HG03342 (cell line): Measurements from ENCODE around the gene PCOLCE2.

ENCODE experiments used
- ATAC-seq: cut with Tn5 transposase; IDR thresholded peaks from one replicate; pipeline ENCODE4 v1.9.1; 2021; ENCODE audit warnings: mild to moderate bottlenecking, moderate library complexity; ENCODE audit not compliant: unreplicated experiment

The PCOLCE2 gene

DNA sequence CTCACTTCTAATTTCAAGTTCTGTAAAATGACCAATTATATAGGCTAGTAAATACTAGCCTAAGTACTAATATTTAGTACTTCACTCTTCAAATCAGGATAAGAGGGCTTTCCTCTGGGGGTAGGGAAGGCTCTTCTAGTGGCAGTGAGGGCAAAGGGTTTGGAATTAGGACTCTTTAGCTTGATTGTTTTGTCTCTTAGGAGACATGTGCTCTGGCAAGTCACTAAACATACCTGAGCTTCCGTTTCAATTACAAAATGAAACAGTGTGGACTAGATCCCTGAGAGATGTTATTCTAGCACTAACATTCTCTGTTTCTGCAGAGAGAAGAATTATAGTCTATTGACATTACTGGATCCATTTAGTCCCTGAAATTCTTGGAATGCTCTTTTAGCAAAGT is 71.5 kb downstream of the PCOLCE2 start:
- no peak for ATAC-seq

DNA sequence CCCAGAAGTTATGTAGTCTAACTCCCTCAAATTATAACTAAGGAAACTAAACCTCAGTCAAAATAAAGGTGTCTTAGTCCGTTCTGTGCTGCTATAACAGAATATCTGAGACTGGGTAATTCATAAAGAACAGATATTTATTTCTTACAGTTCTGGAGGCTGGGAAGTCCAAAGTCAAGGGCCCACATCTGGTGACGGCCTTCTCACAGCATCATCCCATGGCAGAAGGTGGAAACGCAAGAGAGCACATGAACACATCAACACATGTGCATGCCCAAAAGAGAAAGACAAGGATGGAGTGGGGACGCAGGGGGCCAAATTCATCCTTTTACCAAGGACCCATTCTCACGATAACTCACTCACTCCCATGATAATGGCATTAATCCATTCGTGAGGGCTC is 73.1 kb downstream of the PCOLCE2 start:
- no peak for ATAC-seq

DNA sequence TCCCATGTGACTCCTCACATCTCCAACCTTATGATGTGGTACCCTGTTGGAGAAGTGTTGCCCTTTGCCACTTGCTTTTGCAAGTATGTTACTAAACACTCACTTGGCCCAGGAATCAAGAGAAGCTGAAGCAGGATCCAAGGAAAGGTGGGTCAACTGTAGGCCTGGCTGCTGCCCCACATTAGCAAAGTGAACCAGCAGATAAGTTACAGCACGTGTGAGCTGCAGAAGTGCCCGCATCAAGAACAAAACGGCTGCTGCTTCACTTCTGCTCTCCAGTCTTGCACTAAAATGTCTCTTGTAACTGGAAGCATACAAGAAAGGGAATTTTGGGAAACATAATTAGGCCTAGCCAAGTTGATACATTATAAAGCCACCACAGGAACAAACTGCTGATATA is 79.6 kb downstream of the PCOLCE2 start:
- ATAC-seq = no peak

DNA sequence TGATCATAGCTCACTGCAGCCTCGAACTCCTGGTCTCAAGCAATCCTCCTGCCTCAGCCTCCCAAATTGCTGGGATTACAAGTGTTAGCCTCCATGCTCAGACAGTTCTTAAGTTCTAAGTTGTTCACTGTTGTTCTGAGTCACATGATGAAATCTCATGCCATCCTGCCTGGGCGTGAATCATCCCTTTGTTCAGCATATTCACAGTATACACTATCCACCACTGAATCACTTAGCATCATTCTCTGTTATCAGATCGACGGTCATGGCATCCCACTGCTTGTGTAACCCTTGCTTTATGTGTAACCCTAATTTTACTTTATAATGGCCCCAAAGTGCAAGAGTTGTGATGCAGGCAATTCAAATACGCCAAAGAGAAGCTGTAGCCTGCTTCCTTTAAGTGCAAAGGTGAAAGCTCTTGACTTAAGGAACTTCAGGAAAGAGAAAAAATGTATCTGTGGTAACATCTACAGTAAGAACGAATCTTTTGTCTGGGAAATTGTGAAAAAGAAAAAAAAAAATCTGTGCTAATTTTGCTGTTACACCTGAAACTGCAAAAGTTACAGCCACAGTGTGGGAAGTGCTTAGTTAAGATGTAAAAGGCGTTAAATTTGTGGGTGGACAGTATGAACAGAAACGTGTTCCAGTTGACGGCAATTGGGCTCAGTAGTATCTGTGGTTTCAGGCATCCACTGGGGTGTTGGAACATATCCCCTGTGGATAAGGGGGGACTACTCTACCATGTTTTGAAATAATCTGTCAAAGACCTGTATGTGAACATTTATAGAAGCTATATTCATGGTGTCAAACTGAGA is 80.6 kb downstream of the PCOLCE2 start:
- ATAC-seq = no peak

DNA sequence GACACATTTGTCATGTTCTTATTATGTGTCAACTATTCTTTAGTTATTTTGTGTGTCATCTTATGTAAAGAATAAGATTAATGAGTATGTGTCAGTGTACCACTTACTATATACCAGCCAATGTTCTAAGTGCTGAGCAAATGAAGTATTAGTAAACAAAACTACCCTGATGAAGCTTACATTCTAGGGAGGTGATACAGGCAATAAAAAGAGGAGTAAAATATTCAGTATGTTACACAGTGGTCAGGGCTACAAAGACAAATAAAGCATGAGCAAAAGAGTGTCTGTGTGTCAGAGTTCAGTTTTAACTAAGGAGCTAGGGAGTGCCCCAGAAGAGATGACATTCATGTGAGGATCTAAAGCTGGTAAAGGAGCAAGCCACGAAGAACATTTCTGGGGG is 86.0 kb downstream of the PCOLCE2 start:
- no peak for ATAC-seq

DNA sequence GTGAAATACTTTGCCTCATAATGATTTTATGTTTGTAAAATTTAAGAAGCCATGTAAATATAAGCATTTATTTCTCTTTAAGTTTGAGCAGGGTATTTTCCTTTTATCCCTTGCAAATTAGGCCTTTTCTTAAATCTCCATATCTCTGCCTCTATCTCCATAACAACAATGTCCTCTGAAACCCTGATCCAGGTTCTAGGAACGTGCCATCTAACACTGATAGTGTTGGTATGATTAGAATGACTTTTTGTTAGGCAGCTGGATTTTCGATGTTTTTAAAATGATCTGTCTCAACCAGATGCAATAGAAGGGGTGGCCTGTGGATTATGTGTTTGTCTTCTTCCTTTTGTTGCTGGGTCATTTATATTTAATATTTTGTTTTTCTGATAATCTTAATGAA is 87.1 kb downstream of the PCOLCE2 start:
- no peak for ATAC-seq

DNA sequence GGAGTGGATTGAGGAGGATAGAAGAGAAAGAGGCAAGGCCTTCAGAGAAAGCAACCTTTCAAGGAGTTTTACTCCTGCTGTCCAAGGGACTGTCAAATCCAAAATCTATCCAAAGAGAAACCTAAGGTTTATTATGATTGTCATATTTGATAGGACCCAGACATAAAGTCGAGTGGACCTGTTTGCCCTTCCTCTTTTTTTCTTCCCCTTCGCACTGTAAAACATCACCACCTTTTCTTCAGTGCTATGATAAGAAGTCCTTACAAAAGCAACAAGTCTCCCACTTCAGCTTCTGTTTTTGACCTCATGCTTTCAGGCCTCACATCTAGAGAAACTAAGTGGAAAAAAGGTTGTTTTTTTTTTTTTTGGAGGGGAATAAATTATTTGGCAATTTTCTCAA is 92.1 kb downstream of the PCOLCE2 start:
- no peak for ATAC-seq

DNA sequence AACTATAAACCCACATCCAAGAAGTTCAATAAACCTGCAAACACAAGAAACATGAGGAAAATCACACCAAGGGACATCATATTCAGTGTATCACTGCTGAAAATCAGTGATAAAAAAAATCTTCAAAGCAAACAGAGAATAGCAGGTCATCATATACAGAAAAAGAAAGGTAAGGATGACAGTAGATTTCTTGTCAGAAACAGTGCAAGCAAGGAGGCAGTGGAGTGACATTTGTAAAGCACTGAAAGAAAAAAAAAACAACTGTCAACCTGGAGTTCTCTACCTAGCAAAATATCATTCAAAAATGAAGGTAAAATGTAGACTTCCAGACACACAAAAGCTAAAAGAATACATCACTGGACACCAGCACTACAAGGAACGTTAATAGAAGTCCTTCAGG is 93.6 kb downstream of the PCOLCE2 start:
- no peak for ATAC-seq

DNA sequence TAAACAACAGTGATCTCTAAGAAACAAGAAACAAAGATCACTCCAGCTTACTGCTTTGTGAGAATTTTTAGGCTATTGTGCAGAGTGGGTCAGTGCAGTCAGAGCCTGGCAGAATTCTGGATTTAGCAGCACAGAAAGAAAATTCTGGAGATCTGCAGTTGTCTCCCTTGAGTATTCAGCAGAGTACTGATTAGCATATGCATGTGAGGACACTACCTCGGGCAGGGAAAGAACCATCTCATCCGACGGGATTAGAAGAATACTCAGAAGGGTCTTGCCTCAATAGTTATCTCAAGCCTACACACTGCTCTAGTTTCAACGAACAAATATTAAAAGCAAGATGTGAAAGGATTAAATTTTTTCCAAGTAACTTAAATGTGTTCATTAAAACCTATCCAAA is 94.4 kb downstream of the PCOLCE2 start:
- ATAC-seq = no peak

DNA sequence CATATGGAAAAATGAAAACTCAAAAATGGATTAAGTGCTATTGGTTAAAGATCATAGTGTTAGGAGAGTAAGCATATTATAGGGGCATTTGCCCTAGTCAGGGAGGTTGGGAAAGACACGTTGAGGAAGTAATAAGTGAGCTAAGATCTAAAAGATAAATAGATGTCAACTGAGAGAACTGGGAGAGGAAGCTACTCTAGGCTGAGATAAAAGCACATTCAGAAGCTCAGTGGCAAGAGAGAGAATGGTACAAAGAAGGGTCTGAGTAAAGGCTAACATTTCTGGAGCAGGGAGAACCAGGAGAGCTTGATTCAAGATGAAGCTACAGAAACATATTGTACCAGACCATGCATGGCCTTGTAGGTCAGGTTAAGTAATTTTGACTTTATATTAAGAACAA is 101.2 kb downstream of the PCOLCE2 start:
- ATAC-seq = no peak

DNA sequence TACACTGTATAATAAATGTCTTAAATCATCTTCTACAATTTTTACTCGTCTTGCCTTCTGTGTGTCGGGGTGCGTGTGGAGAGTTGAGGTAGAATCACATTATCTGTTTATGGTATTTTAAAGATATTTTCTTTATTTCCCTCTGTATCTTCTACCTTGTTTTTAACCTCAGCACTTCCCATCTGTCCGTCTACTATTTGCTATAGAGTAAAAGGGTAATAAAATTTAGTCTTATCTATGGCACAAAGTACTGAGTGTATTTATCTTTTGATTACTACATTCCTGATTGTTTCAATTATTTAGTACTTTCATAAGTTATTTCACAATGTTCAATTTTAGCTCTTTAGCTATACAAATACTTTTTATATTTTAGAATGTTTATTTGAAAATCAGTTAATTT is 102.9 kb downstream of the PCOLCE2 start:
- no peak for ATAC-seq

DNA sequence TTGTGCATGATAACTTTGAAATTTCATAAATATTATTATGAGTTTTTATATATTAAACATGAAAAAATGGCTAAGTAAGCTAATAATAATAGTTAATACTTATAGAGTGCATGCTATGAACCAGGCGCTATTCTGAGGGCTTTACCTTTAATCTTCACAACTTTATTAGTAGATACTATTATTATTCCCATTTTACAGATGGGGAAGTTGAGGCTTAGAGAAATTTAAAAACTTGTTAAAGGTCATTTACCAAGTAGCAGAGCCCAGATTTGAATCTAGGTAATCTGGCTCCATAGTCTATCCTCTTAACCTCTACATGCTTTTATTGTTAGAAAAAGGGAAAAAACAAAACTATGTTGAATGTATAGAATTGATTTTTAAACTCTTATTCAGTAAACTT is 104.7 kb downstream of the PCOLCE2 start:
- no peak for ATAC-seq

DNA sequence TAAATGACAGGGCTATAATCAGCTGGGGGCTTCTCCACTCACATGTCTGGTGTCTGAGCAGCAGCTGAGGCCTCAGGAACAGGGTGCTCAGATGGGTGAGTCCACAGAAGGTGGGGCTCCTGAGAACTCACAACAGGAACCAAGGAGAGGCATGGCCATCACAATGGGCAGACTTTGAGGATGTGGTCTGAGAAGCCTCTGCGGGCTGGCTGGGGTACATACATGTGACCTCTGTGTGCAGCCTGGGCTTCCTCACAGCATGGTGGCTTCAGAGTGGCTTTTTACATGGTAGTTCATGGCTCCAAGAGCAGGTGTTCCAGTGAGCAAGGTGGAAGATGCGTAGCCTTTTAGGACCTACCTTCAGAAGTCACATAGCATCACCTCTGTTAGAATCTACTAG is 106.3 kb downstream of the PCOLCE2 start:
- ATAC-seq = no peak

DNA sequence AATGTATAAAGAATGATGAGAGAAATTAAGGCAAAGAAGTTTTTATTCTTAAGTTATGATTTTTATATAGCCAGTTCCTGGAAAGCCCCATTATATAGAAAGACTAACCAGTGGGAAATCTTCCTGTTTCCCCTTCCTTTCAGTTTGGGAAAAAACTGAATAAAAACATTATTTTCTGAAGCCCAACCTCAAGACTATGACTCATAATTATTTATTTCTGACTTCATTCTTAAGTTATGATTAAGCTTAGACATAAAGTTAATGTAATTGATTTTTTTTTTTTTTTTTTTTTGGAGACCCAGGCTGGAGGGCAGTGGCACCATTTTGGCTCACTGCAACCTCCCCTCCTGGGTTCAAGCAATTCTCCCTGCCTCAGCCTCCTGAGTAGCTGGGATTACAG is 109.3 kb downstream of the PCOLCE2 start:
- no peak for ATAC-seq

DNA sequence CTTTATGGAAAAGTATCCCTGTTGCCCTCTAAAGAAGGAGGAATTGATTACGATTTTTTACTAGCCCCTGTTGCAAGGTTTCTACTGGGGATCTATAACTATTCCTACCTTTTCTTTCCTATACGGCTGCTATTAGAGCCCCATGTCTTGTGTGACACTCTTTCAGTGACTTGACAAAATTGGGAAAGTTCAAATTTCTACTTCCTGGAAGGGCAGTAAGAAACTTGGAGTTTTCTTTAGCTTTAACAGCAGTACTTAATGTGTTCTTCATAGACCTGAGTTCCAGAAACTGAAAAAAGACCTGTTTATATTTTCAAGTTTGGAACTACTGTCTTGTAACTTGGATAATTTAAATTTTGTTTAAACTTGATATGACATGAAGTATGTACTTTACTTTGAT is 110.3 kb downstream of the PCOLCE2 start:
- ATAC-seq = no peak

DNA sequence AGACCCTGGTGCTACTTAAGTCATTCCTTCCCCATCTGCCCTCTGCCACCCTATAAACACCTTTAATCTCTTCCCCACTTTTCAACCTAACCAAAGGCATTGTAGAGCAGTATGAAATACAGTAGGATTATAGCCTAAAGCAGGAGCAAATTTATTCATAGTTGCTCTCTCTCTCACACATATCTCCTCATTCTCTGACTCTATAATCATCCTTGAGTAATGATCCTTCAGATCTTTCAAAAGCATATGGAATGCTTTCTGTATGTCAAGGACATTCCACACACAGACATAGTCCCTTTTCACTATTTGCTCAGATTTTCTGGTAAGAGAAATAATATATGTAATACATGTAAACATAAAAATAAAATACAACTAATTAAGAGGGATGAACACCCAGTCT is 111.0 kb downstream of the PCOLCE2 start:
- ATAC-seq = no peak

DNA sequence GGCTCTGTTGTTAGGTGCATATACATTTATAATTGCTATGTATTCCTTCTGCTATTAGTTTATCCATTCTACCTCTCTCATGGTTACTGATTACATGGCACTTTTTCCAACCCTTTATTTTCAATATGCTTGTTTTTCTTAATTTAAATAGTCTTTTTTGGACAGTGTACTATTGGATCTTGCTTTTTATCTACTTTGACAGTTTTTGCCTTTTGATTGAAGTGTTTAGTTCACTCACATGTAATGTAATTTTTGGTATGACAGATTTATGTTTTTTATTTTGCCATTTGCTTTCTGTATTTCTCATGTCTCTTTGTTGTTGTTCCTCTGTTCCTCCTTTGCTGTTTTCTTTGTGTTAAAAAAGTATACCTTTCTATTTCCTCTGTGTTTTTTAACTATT is 120.5 kb downstream of the PCOLCE2 start:
- no peak for ATAC-seq
